ENCODE results near the gene DMTF1. TPM values are rescaled to one million over a fixed set of nuclear protein-coding genes. Genes with fewer than 3 reads are reported as not detected.
A peak's percentile ranks its signal among the peaks of the same experiment; 100 is the strongest.

The DMTF1 gene
- total and polyA plus RNA-seq, 8 donors = 18.6 to 54.2 (median 27.8) TPM

GRCh38 chr7:87148332-87148955 is 3.8 kb upstream of the DMTF1 start:
- H3K27me3 ChIP-seq = no peaks in the 10 kb centered on the region
- 14% methylated on average over 1 of the region's 1 CpG for WGBS, 2 donors
- ATAC-seq (no peak), FAIRE-seq (no peak), DNase-seq (no peak)
- H3K9me3 ChIP-seq = no peaks in the 10 kb centered on the region
- peaks cover 0 to 8% (median 0%) of the 10 kb centered on the region in 3 donors for H3K4me1 ChIP-seq
- peak in 1 of 4 donors; percentile 26 for TF ChIP-seq CTCF (IDR thresholded peaks at IDR 0.05)
- H3K4me3 ChIP-seq = no peak overlapping the region
- no peak overlapping the region for H3K27ac ChIP-seq
- no peaks in the 10 kb centered on the region for H3K36me3 ChIP-seq
- intact Hi-C loops (cut with DNase I) = loop anchor here (10.0 kb wide), 2 partner anchors 204 to 214 kb away; no protein-coding TSS in a partner anchor

- no peaks in the 10 kb centered on the region for H3K36me3 ChIP-seq
- no peak for ATAC-seq
- intact Hi-C loops (cut with DNase I) = no loop called here
- WGBS, 2 donors = 26 to 33% methylated on average over 9 of the region's 9 CpGs
- H3K27ac ChIP-seq = peak overlapping the region; percentile 96 to 98 (median 97)
- no peaks in the 10 kb centered on the region for H3K9me3 ChIP-seq
- no peak for TF ChIP-seq CTCF (IDR thresholded peaks at IDR 0.05)
- DNase-seq = no peak
- peak overlapping the region in 3 of 4 donors; percentile 65 to 75 (median 72) for H3K4me3 ChIP-seq
- H3K4me1 ChIP-seq = peaks cover 0 to 31% (median 26%) of the 10 kb centered on the region in 3 donors
- FAIRE-seq = no peak
- H3K27me3 ChIP-seq = no peaks in the 10 kb centered on the region
These were observed 1.1 kb upstream of the DMTF1 start for GRCh38 chr7:87151002-87151728.

- peak overlapping the region; percentile 96 to 98 (median 97) for H3K27ac ChIP-seq
- intact Hi-C loops (cut with DNase I) = no loop called here
- no peak for TF ChIP-seq CTCF (IDR thresholded peaks at IDR 0.05)
- DNase-seq = no peak
- FAIRE-seq = no peak
- no peaks in the 10 kb centered on the region for H3K27me3 ChIP-seq
- peak overlapping the region; percentile 35 to 75 (median 68) for H3K4me3 ChIP-seq
- peaks cover 0 to 31% (median 31%) of the 10 kb centered on the region in 3 donors for H3K4me1 ChIP-seq
- 2% methylated on average over 13 of the region's 13 CpGs for WGBS, 2 donors
- no peaks in the 10 kb centered on the region for H3K36me3 ChIP-seq
- H3K9me3 ChIP-seq = no peaks in the 10 kb centered on the region
- peak; percentile 39 to 58 (median 49) for ATAC-seq
These were observed 533 bp upstream of the DMTF1 start for GRCh38 chr7:87151729-87152111.

GRCh38 chr7:87152897-87153641 is 816 bp downstream of the DMTF1 start:
- FAIRE-seq (no peak), DNase-seq (peak in 5 of 6 donors; percentile 27 to 63 (median 29)), ATAC-seq (peak; percentile 5 to 40 (median 26))
- 0% methylated on average over 25 of the region's 25 CpGs for WGBS, 2 donors
- Histone ChIP-seq H3K9me3 (no peaks in the 10 kb centered on the region), H3K27ac (peak overlapping the region; percentile 96 to 98 (median 97)), H3K36me3 (no peaks in the 10 kb centered on the region), H3K4me3 (peak overlapping the region; percentile 35 to 75 (median 68)), H3K4me1 (peaks cover 0 to 31% (median 31%) of the 10 kb centered on the region in 3 donors), H3K27me3 (no peaks in the 10 kb centered on the region)
- intact Hi-C loops (cut with DNase I) = no loop called here
- TF ChIP-seq CTCF (IDR thresholded peaks at IDR 0.05) = no peak
